ENCODE measurements around the gene PSAP.
"Not testable (repeated sequence)": the region's sequence is repeated elsewhere in the genome, so short reads cannot be mapped to it uniquely, and the experiment has no call there.

Gene PSAP

DNA sequence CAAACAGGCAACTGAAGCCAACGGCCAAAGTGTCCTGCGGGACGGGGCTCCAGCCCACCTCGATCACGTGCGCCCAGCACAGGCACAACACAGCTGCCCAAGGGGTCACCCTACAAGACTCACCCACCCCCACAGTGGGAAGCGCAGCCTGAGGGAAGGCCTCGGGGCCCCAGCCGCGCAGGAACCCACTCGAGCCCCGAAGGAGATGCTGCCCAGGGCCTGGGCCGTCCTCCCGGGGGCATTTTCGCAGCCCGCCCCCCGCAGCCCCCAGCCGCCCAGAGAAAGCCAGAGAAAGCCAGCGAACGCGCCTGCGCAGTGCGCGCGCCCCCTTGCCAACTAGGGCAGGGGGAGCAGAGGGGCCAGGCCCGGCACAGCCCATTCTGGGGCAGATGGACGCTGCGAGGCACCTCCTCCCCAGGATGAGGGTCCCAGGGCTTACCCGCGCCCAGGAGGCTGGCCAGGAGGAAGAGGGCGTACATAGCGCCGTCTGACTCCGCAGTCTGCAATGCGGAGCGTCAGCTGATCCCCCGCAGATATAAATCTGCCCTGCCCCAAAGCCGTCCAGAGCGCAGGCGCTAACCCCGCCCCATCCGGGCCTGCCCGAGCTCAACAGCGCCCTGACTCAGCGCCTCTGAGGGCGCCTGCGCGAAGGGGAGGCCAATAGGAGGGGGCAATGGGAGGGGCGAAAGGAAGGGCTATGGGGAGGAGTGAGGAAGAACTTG, at the start of gene PSAP:
Gene PSAP (minus strand): TSS at position 509 of the 722 bp plus-strand sequence. CDS start 30 bp downstream, at position 479.
- peak; percentile 99 for DNase-seq (ENCODE audit: low spot score)

DNA sequence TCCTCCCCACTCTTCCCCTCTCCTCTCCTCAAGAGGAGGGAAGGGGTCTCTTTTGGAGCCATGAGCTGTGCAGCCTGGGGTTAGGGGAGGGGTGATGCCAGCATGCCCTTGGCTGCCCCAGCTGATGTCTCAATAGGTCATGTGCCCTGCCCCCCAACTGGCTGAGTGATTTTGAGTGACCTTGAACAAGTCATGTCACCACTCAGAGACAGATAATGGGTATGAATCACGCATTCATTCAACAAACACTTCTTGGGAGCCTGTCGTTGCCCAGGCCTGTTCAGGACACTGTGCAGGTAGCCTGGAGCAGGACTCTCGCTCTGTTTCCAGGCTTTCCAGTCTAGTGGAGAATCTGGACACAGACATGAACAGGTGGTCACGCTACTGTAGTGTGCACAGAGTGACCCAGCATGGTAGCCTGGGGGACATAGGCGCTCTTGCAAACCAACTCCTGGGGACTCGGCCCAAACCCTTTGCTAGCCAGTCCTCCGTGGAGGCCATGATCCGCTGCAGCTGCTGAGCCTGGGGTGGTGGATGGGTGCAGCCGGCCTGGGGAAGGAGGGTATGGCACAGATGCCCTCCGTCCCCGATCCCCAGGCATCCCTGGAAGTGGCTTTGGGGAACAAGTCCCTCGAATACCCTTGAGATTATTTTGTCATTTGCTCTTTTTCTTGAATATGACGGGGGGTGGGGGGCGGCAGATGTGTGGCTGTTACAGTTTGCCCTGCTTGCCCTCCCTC, 49.6 kb upstream of the PSAP start:
- DNase-seq (ENCODE audit: low spot score), result no peak

DNA sequence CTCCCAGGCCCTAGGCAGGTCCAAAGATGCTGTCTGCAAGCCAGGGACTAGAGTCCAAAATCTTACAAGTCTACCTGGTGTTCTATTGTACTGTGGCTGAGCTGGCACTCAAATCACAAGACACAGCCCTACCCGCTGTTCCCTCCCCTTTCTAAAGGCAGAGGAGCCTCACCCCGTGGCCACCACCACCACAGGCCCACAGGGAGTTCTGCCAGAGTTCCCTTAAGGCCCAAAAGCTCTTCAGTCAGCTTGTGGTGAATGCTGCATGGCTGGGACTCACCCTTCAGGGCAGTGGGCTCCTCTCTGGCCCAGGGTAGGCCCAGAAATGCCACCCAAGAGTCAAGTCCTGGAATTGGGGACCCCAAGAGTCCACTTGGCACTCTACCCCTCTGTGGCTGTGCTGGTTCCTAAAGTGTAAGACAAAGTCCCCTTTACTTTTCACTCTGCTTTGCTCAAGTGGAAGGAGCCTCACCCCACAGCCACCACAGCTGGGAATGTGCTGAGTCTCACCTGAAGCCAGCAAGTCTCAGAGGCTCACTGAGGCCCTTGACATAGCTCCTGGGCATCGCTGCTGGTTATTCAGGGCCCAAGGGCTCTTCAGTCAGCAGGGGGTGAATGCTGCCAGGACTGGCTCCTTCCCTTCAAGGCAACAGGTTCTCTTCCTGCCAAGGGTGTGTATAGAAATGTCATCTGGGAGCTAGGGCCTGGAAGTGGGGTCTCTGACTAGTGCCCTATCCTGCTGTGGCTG, 48.8 kb upstream of the PSAP start:
- DNase-seq (ENCODE audit: low spot score), result no peak

DNA sequence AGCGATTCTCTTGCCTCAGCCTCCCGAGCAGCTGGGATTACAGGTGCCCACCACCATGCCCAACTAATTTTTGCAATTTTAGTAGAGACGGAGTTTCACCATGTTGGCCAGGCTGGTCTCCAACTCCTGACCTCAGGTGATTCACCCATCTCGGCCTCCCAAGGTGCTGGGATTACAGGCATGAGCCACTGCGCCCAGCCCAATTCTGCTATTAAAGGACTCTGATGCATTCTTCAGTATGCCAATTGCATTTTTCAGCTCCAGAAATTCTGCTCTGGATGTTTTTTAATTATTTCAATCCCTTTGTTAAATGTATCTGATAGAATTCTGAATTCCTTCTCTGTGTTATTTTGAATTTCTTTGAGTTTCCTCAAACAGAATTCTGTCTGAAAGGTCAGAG, 47.3 kb upstream of the PSAP start:
- not testable (repeated sequence) for DNase-seq (ENCODE audit: low spot score)

DNA sequence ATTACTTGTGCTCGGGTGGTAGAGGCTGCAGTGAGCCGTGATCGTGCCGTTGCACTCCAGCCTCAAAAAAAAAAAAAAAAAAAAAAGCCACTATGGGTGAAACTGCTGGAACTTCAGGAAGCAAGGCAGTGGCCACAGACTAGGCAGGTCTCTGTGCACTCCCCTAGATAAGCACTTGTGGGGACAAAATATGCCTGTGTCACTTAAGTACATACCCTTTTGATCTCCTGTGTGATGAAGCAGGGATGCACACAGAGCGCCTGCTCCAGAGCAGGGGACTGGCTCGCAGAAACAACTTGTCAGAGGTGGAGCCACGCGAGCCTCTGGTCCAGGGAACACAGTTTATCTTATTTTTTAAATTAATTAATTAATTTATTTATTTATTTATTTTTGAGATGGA, 42.9 kb upstream of the PSAP start:
- DNase-seq (ENCODE audit: low spot score), result no peak

DNA sequence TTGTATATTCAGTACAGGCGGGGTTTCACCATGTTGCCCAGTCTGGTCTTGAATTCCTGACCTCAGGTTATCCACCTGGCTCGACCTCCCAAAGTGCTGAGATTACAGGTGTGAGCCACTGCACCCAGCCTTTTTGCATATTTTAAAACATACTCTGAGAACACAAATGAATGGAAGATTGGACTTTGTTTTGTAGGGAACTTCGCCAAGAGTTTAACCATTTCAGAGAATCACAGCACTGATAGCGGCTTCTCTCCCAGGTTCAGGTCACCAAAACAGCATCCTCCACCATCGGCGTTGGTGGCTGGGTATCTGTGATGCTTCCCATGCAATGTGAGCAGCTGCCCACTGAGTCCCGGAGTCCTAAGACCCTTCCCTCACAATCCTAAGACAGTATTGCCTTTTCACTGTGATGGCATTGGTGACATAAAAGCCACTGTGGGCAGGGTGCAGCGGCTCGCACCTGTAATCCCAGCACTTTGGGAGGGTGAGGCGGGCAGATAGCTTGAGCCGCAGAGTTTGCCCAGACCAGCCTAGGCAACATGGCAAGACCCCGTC, 42.3 kb upstream of the PSAP start:
- no peak for DNase-seq (ENCODE audit: low spot score)

DNA sequence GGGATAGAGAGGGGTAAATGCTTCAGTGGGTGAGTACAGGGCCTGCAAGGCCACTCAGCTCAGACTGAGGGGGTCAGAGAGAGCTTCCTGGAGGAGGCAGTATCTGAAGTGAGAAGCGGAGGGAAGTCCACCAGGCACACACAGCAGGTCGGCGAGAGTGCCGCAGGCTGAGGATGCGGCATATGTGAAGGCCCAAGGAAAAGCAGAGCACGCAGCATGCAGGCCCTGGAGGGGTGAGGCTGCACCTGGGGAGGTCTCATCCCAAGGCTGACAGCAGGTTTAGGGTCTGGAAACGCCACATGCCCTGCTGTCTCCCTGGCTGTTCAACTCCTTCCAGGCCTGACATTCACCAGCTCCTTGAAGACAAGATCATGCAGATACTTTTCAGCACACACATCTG, 40.4 kb upstream of the PSAP start:
- no peak for DNase-seq (ENCODE audit: low spot score)

DNA sequence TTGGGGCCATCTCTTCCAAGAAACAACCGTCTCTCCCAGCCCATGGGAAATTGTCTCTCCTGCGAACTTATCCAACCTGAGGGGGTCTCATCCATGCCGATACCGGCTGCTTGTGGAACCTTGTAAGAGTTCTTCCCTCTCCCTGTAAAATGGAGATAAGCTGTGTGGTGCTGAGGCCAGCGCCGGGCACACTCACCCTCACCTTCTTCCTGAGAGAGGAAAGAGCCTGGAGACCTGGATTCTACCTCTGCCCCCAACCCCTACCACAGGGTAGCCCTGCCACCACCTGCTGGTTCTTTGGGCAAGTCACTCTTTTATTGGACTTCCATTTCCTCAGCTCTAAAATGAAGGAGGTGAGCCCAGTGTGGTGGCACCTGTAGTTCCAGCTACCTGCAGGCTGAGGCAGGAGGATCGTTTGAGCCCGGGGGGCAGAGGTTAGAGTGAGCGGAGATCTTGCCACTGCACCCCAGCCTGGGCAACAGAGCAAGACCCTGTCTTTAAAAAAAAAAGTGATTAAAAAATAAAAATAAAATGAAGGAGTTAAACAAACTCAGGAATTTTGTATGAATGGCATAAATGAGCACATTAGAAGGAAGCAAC, 38.4 kb upstream of the PSAP start:
- no peak for DNase-seq (ENCODE audit: low spot score)

DNA sequence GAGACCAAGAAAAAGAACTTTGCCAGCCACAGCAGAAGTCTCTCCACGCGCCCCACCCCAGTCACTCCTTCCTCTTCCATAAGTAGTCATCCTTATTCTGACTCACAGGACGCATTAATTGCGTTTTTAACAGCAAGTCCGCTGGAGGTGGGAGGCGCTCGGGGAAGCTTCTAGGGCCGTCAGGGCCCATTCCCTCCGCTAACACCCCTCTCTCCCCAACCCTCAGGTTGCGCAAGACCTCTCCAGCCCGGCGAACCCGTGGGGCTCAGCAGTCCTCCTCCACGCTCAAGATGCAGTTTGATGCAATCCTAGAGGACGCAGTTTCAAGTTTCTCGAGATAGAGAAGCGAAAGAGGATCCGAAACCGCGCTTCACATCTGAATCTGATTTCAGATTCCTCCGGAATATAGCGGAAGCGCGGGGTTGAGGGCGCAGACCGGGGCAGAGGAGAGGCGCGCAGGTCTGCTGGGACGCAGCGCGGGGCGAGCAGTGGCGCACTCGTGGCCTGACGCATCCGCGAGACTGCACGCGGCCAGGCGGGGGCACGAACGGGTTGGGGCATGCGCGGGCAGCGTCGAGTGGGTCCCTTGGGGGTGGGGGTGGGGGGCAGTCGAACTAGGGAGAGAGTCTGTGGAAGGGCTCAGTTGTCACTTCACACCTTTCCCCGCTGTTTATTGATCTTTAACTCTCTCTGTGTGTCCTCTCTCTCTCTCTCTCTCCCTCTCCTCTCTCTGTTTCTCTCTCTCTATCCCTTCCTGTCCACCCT, 37.8 kb upstream of the PSAP start:
- DNase-seq (ENCODE audit: low spot score), result peak; percentile 78

DNA sequence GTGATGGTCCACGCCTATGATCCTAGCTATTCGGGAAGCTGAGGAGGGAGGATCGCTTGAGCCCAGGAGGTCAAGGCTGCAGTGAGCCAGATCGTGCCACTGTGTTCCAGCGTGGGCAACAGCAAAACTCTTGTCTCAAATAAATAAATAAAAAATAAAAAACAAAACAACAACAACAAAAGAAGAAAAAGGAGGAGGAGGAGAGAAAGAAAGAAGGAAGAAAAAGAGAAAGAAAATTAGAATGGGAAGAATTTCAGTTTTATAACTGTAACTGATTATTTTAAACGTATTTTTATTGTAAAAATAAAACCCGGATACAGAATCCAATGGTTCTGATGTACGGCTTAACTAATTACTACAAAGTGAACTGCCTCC, 37.2 kb upstream of the PSAP start:
- DNase-seq (ENCODE audit: low spot score), result no peak

DNA sequence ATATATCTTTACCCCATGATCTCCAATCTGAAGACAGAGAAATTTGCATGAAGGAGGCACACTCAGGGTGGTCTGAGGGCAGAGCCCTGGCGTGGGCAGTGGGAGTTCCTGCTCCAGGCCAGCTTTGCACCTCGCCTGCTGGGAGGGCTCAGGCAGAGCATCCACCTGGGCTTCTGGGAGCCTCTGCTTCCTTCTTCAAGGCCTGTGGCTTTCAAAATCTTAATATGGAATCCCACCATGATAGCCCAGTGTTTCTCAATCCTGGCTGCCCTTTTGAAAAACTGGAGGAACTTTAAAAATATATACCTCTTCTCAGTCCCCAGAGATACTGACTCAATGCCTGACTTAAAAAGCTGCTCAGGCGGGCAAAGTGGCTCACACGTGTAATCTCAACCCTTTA, 36.7 kb upstream of the PSAP start:
- no peak for DNase-seq (ENCODE audit: low spot score)

DNA sequence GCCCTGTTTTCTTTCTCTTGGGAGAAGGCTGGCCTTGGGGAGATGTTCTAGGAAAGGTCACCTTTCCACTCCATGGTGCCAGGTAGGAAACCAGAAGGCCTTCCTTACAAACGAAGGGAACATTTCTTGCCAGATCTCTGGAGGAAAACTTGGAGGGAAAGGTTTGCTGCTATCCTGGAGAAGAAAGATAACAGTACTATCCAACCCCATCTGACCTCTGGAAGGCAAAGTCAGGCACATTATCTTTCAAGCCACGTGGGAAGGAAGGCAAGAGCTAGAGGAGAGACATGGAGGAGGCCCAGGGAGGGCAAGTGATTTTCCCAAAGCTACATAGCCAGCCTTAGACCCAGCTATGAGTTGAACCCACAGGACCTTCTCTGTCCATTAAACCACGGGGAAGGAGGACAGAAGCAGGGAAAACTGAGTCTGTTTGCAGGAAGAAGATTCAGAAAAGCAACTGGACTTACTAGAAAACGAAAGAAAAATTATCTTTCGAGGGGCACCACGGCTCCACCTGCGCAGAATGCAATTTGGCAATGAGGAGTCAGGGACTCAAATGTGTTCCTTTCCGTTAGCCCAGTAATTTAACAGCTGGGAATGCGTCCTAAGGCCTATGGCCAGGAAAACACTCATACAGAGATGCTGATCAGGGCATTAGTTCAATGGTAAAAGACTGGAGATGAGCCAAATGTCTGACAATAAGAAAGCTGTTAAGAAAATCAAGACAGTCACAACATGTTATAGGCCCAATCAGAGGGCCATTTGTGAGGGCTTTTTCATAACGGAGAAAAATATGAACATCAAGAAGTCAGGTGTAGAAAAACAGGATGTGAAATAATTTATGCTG, 32.0 kb upstream of the PSAP start:
- no peak for DNase-seq (ENCODE audit: low spot score)

DNA sequence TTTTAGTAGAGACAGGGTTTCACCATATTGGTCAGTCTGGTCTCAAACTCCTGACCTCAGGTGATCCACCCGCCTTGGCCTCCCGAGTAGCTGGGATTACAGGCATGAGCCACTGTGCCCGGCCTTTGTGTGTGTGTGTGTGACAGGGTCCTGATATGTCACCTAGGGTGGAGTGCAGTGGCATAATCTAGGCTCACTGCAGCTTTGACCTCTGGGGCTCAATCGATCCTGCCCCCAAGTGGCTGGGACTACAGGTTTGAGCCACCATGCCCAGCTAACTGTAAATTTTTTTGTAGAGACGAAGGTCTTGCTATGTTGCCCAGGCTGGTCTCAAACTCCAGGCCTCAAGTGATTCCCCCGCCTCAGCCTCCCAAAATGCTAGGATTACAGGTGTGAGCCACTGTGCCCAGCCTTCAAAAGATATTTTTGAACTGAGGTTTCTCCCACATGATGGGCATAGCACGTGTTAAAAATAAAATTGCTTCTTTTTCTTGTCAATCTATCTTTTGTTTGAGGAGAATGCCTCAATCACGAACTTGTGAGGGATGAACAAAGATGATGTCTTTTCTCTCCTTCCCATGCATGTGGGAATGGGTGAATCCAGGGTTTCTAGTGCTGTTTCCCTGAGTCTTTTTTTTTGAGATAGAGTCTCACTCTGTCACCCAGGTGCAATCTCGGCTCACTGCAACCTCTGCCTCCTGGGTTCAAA, 30.8 kb upstream of the PSAP start:
- no peak for DNase-seq (ENCODE audit: low spot score)

DNA sequence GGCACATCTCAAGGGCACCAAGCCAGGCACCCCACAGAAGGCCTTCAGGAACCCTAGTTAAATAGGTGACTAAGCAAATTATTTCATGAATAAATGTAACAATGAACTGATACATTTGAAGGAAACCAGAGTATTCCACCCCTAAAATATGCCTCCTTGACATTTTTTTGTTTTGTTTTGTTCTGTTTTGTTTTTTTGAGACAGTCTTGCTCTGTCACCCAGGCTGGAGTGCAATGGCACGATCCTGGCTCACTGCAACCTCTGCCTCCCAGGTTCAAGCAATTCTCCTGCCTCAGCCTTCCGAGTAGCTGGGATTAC, 30.2 kb upstream of the PSAP start:
- DNase-seq (ENCODE audit: low spot score), result not testable (repeated sequence)

DNA sequence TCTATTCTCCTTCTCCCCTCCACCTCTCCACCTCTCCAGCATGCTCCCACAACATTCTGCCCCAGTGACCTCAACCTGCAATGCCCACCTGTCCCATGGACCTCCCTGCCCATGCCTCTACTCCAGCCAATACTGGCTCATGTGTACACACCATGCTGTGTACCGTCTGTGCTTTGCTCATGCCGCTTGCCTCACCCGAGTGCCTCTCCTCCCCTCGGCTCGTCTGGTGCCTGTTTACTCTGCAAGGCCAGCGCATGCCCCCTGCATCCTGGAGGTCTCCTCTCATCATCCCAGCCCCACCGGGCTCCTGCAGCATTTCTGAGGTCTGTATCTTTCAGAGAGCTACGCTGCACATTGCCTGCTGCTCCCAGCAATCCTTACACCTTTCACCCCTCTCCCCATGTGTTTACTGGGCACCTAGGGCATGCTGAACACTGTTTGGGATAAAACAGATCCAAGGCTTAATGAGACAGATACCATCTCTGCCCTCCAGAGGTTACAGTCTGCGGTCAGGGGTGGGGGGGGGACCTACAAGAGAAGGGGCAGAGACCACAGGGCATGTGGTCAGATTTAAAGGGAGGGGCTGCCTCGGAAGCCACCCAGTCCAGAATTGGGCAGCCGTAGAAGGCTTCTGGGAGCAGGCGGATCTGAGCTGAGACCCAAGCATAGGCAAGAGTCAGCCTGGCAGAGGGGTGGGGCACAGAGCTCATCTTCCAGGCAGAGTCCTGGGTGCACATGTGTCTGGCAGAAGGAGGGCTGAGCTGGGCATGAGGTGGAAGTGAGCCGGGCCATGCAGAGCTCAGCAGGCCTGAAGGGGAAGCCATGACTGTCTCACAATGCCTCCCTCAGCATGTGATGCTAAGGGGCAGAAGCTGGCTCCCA, 29.6 kb upstream of the PSAP start:
- DNase-seq (ENCODE audit: low spot score), result no peak

DNA sequence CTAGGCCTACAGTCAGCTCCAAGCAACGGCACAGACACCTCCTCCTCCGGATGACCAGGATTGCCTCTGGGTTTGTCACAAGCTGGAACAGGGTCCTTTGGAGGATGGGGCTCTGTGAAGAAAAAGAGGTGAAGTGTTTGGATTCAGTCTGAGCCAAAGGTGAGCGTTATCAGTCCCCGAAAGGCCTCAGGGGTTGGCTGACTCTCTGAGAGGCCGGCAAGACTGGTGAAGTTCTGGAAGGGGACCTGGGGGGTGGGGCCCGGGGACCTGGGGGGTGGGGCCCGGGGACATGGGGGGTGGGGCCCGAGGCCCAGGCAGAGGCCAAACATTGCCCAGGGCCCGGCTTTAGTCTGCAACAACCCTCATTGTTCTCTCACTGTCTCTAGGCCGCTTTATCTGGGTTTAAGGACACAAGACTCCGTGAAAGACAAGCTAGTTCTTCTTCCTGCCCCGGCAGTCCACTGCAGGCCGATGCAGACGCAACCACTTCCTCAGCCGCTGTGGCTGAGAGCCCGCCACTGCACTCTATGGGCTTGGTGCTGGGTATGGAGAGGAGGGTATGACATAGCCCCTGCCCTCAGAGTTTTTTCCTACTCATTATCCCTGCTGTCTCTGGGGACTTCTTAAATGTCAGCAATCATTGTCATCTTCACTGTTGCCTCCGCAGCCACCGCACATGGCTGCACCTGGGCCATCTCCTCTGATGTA, 27.4 kb upstream of the PSAP start:
- no peak for DNase-seq (ENCODE audit: low spot score)

DNA sequence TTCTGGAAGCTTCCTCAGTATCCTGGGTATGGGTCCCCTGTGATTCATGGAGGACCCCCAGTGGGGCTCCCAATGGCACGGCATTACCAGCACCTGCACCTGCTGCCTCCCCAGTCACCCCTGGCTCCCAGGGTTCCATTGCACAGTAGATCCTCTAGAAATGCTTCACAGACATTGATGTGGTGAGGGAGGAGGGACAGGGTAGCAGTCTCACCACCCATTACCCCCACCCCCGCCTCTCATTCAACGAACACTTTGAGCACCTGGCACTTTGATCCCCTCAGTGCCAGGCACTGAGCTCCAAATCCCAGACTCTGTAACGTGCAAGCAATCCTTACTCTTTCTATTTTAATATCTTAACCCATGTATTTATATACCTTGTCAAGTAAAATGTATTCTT, 26.8 kb upstream of the PSAP start:
- no peak for DNase-seq (ENCODE audit: low spot score)

DNA sequence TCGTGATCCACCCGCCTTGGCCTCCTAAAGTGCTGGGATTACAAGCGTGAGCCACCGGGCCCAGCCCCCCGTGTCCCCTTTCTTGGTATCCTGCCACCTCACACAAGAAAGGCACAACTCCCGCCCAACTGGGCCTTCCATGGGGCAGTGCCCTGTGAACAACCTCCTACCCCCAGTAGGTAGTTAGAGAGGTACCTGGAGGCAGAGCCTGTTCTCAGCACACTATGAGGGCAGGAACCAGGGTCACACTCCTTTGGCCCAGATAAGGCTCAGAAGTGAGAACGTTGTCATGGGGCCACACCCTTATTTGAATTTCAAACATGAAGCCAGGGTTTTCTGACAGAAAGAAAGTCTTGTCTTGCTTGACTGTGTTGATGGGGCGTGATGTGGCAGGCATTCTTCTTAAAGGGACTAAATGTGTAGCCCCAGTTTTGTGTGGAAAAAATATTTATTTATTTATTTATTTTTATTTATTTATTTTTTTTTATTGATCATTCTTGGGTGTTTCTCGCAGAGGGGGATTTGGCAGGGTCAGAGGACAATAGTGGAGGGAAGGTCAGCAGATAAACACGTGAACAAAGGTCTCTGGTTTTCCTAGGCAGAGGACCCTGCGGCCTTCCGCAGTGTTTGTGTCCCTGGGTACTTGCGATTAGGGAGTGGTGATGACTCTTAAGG, 23.8 kb upstream of the PSAP start:
- DNase-seq (ENCODE audit: low spot score), result not testable (repeated sequence)
